ENCODE measurements around the gene EBNA1BP2.
"Not testable (repeated sequence)": the region's sequence is repeated elsewhere in the genome, so short reads cannot be mapped to it uniquely, and the experiment has no call there.

EBNA1BP2 gene

GRCh38 chr1:43171312-43171875 lies 696 bp downstream of the EBNA1BP2 start:
- peak; percentile 3 for DNase-seq

GRCh38 chr1:43165765-43166164 lies 6.3 kb downstream of the EBNA1BP2 start:
- no peak for DNase-seq

- no peak for DNase-seq
These were observed 6.9 kb downstream of the EBNA1BP2 start for GRCh38 chr1:43165162-43165561.

- no peak for DNase-seq
These were observed 16.1 kb downstream of the EBNA1BP2 start for GRCh38 chr1:43156026-43156425.

- DNase-seq: no peak
These were observed 18.6 kb downstream of the EBNA1BP2 start for GRCh38 chr1:43153443-43153842.

- no peak for DNase-seq
These were observed 19.2 kb downstream of the EBNA1BP2 start for GRCh38 chr1:43152866-43153265.

- no peak for DNase-seq
These were observed 22.2 kb downstream of the EBNA1BP2 start for GRCh38 chr1:43149889-43150288.

- peak; percentile 29 for DNase-seq
These were observed 24.3 kb downstream of the EBNA1BP2 start for GRCh38 chr1:43147625-43148327.

- DNase-seq: no peak
These were observed 27.9 kb downstream of the EBNA1BP2 start for GRCh38 chr1:43144237-43144636.

GRCh38 chr1:43143441-43143888 lies 28.6 kb downstream of the EBNA1BP2 start:
- DNase-seq: no peak

- DNase-seq: no peak
These were observed 31.5 kb downstream of the EBNA1BP2 start for GRCh38 chr1:43140583-43140982.

GRCh38 chr1:43140010-43140409 lies 32.1 kb downstream of the EBNA1BP2 start:
- DNase-seq: no peak

- not testable (repeated sequence) for DNase-seq
These were observed 32.8 kb downstream of the EBNA1BP2 start for GRCh38 chr1:43139295-43139694.

- DNase-seq: no peak
These were observed 34.5 kb downstream of the EBNA1BP2 start for GRCh38 chr1:43137445-43138052.

- DNase-seq: no peak
These were observed 36.0 kb downstream of the EBNA1BP2 start for GRCh38 chr1:43135857-43136781.

- no peak for DNase-seq
These were observed 37.5 kb downstream of the EBNA1BP2 start for GRCh38 chr1:43134640-43135039.

GRCh38 chr1:43134068-43134467 lies 38.0 kb downstream of the EBNA1BP2 start:
- no peak for DNase-seq

GRCh38 chr1:43129426-43129825 lies 42.7 kb downstream of the EBNA1BP2 start:
- DNase-seq: no peak

GRCh38 chr1:43128816-43129215 lies 43.3 kb downstream of the EBNA1BP2 start:
- DNase-seq: no peak

GRCh38 chr1:43123031-43123430 lies 49.1 kb downstream of the EBNA1BP2 start:
- no peak for DNase-seq

GRCh38 chr1:43121256-43121900 lies 50.7 kb downstream of the EBNA1BP2 start:
- no peak for DNase-seq

GRCh38 chr1:43119928-43120586 lies 52.0 kb downstream of the EBNA1BP2 start:
- DNase-seq: not testable (repeated sequence)

All from CD4-positive, alpha-beta T cell treated with Interleukin-17A for 4 hours (primary cell).